Upper lobe of right lung (tissue), 1 donor: ENCODE measurements around the gene FCAMR. TPM values are rescaled to one million over a fixed set of nuclear protein-coding genes. Genes with fewer than 3 reads are reported as not detected.

Source experiments
- ATAC-seq: fragments of 200-7000 bp; cut with Tn5 transposase; one replicate; pipeline ENCODE4 v1.9.1; 2020; ENCODE audit warnings: mild to moderate bottlenecking, moderate library complexity
- DNase-seq: peaks from one replicate; pipeline ENCODE4 v3.0.0-alpha.2; 2020
- H3K27ac ChIP-seq: fragments of 200-600 bp; one replicate; pipeline ENCODE4 v1.8.0; 2022
- H3K27me3 ChIP-seq: fragments of 200-600 bp; one replicate; pipeline ENCODE4 v1.8.0; 2022; ENCODE audit warnings: mild to moderate bottlenecking
- H3K36me3 ChIP-seq: fragments of 200-600 bp; one replicate; pipeline ENCODE4 v1.8.0; 2022
- H3K4me1 ChIP-seq: fragments of 200-600 bp; one replicate; pipeline ENCODE4 v1.8.0; 2022
- H3K4me3 ChIP-seq: fragments of 200-600 bp; one replicate; pipeline ENCODE4 v1.8.0; 2022; ENCODE audit warnings: mild to moderate bottlenecking
- H3K9me3 ChIP-seq: fragments of 200-600 bp; one replicate; pipeline ENCODE4 v1.8.0; 2022
- intact Hi-C: fragments of 100-400 bp; cut with DNase I; formaldehyde crosslinking; loops from one replicate; pipeline ENCODE4 v1.11.0; 2022
- total RNA-seq: library from RNA; stranded (reverse); fragmentation: NEBNext Ultra II Directional; extraction: Animal tissue kit (Norgen Biotek cat#: 25700); gene quantifications from one replicate; pipeline ENCODE4 v1.2.1, GENCODE V29; 2021
- TF ChIP-seq, protein P1 (sequence below): fragments of 200-600 bp; IDR thresholded peaks from one replicate; pipeline ENCODE4 v1.8.0; 2022; ENCODE audit warnings: antibody characterized with exemption
- donor health status: DM: no; HTN: yes; CAD: no; lungs with severe emphysema.

The FCAMR gene
- total RNA-seq, 1 donor from 2014 or later: not detected

GRCh38 chr1:206932177-206932576 is 38.1 kb downstream of the FCAMR start:
- H3K9me3 ChIP-seq: no peaks in the 10 kb centered on the region
- no peaks in the 10 kb centered on the region for H3K27me3 ChIP-seq
- no peak overlapping the region for H3K27ac ChIP-seq
- DNase-seq (no peak), ATAC-seq (no peak)
- no peak overlapping the region for H3K4me3 ChIP-seq
- no peaks in the 10 kb centered on the region for H3K36me3 ChIP-seq
- H3K4me1 ChIP-seq: no peaks in the 10 kb centered on the region
- intact Hi-C loops: no loop called here
- TF ChIP-seq, protein P1, sequence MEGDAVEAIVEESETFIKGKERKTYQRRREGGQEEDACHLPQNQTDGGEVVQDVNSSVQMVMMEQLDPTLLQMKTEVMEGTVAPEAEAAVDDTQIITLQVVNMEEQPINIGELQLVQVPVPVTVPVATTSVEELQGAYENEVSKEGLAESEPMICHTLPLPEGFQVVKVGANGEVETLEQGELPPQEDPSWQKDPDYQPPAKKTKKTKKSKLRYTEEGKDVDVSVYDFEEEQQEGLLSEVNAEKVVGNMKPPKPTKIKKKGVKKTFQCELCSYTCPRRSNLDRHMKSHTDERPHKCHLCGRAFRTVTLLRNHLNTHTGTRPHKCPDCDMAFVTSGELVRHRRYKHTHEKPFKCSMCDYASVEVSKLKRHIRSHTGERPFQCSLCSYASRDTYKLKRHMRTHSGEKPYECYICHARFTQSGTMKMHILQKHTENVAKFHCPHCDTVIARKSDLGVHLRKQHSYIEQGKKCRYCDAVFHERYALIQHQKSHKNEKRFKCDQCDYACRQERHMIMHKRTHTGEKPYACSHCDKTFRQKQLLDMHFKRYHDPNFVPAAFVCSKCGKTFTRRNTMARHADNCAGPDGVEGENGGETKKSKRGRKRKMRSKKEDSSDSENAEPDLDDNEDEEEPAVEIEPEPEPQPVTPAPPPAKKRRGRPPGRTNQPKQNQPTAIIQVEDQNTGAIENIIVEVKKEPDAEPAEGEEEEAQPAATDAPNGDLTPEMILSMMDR: no peak

DNA sequence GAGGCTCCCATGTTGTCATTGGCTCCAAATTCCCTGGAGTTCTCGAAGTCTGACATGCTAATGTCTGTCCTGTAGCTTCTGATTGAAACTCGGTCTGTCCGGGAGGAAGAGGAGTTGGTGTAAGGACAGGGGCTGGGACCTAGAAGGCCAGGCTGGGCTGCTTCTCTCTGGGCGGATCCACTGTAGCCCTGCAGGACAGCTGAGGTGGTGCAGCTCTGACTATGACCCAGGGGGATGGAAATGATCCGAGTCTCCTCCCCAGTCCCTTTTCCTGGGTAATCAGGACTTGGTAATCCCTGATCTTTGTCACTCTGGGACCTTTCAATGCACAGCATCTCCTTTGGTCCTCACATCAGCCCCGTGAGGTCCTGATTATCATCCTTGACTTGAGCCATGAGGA is 38.6 kb downstream of the FCAMR start:
- DNase-seq: no peak
- intact Hi-C loops: no loop called here
- Histone ChIP-seq H3K36me3 (no peaks in the 10 kb centered on the region), H3K4me3 (no peak overlapping the region), H3K27ac (no peak overlapping the region), H3K27me3 (no peaks in the 10 kb centered on the region), H3K4me1 (no peaks in the 10 kb centered on the region), H3K9me3 (no peaks in the 10 kb centered on the region)
- ATAC-seq: no peak
- TF ChIP-seq, protein P1: no peak

DNA sequence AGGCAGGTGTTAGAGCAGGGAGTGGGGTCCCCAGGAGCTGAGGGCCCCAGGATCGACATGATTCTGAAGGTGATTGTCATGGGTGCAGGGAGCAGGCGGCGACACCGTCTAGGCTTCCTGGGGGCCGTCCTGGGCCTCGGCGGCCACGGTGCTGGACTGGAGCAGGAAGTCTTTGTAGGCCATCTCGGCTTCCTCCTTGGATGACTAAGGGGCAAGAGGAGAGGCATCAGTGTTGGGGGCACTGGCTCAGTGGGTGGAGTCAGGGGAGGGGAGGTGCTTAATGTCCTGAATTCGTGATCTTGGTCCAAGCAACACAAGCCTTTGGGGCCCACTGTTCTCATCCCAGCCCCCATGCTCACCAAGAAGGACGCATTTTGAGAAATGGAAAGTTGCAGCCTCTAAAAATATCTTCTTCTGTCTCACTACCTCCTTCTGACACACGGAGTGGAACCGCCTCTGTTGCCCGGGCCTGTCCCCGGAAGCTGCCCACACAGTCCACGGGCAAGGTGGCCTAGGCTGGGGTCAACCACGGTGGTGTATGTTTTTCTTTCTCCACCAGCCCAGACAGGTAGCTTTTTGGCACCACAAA is 40.0 kb downstream of the FCAMR start:
- no peaks in the 10 kb centered on the region for H3K27me3 ChIP-seq
- H3K4me1 ChIP-seq: no peaks in the 10 kb centered on the region
- no peak overlapping the region for H3K27ac ChIP-seq
- DNase-seq: no peak
- ATAC-seq: peak; percentile 42
- H3K4me3 ChIP-seq: no peak overlapping the region
- H3K36me3 ChIP-seq: no peaks in the 10 kb centered on the region
- TF ChIP-seq, protein P1: no peak
- intact Hi-C loops: no loop called here
- H3K9me3 ChIP-seq: no peaks in the 10 kb centered on the region

GRCh38 chr1:206929524-206929923 is 40.7 kb downstream of the FCAMR start:
- Histone ChIP-seq H3K4me3 (no peak overlapping the region), H3K4me1 (peaks cover 6% of the 10 kb centered on the region), H3K27me3 (no peaks in the 10 kb centered on the region), H3K9me3 (no peaks in the 10 kb centered on the region), H3K36me3 (no peaks in the 10 kb centered on the region), H3K27ac (no peak overlapping the region)
- ATAC-seq: no peak
- DNase-seq: no peak
- intact Hi-C loops: no loop called here
- TF ChIP-seq, protein P1: no peak

DNA sequence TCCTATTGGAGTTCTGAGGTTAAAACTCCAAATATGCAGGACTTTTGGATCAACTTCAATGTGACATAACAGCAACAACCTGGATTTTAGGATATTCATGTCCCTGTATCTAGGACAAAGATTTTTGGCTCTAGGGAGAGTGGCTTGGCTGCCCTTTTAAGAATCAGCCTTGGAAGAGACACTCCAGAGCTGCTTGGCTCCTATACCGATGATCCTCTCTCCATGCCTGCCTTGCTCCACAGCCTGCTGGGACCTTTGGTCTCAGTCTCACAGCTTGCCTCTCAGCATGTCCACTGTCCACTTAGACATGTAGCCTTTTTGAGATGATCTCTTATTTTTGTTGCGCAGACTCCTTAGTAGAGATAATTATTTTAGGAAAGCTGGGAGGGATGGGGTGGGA is 44.0 kb downstream of the FCAMR start:
- intact Hi-C loops: no loop called here
- Histone ChIP-seq H3K27me3 (no peaks in the 10 kb centered on the region), H3K9me3 (no peaks in the 10 kb centered on the region), H3K27ac (no peak overlapping the region), H3K4me3 (no peak overlapping the region), H3K36me3 (no peaks in the 10 kb centered on the region), H3K4me1 (peaks cover 21% of the 10 kb centered on the region)
- no peak for ATAC-seq
- no peak for DNase-seq
- TF ChIP-seq, protein P1: no peak
